Fibroblast of skin of left quadriceps (primary cell): ENCODE measurements around the gene DOK7.

Source experiments
- DNase-seq, 2 experiments: peaks; one replicate each; pipeline ENCODE4 v3.0.0-alpha.2; 2013; ENCODE audit warnings: low read depth in 2 of 2

Gene DOK7

GRCh38 chr4:3427706-3428446 lies 35.2 kb upstream of the DOK7 start:
- DNase-seq, result no peak

GRCh38 chr4:3429651-3430050 lies 33.5 kb upstream of the DOK7 start:
- DNase-seq, result no peak

GRCh38 chr4:3430524-3430923 lies 32.6 kb upstream of the DOK7 start:
- no peak for DNase-seq

- DNase-seq, result no peak
Observed at GRCh38 chr4:3431446-3431993, 31.6 kb upstream of the DOK7 start.

GRCh38 chr4:3432381-3432790 lies 30.7 kb upstream of the DOK7 start:
- no peak for DNase-seq

GRCh38 chr4:3433138-3433869 lies 29.8 kb upstream of the DOK7 start:
- DNase-seq, result no peak

GRCh38 chr4:3434881-3435685 lies 28.0 kb upstream of the DOK7 start:
- no peak for DNase-seq

- no peak for DNase-seq
Observed at GRCh38 chr4:3435686-3435956, 27.5 kb upstream of the DOK7 start.

GRCh38 chr4:3436048-3436797 lies 26.9 kb upstream of the DOK7 start:
- no peak for DNase-seq

- no peak for DNase-seq
Observed at GRCh38 chr4:3436798-3437581, 26.1 kb upstream of the DOK7 start.

- no peak for DNase-seq
Observed at GRCh38 chr4:3437582-3437936, 25.5 kb upstream of the DOK7 start.

- DNase-seq, result no peak
Observed at GRCh38 chr4:3437998-3438846, 24.9 kb upstream of the DOK7 start.

- DNase-seq, result no peak
Observed at GRCh38 chr4:3438847-3439180, 24.3 kb upstream of the DOK7 start.

GRCh38 chr4:3439391-3439790 lies 23.7 kb upstream of the DOK7 start:
- DNase-seq, result no peak

- DNase-seq, result no peak
Observed at GRCh38 chr4:3440011-3440410, 23.1 kb upstream of the DOK7 start.

- DNase-seq, result no peak
Observed at GRCh38 chr4:3440979-3441500, 22.1 kb upstream of the DOK7 start.

- no peak for DNase-seq
Observed at GRCh38 chr4:3441501-3442459, 21.3 kb upstream of the DOK7 start, which contains the start of gene HGFAC. Gene HGFAC, plus strand, starts transcription at chr4:3441968. Its CDS starts 34 bp downstream, at chr4:3442002.

GRCh38 chr4:3442460-3442958 lies 20.6 kb upstream of the DOK7 start:
- DNase-seq, result no peak
